HepG2 (cell line): ENCODE measurements around the gene TADA1.

Source experiments
- CREB1 ChIP-seq, 2 experiments: fragments of 450-650 bp in 1 of 2; IDR thresholded peaks; 2 replicates each; pipeline ENCODE4 v1.6.1; 2016 to 2017; ENCODE audit warnings: control low read depth in 1 of 2, mild to moderate bottlenecking in 1 of 2, missing compliant biosample characterization in 1 of 2, missing genetic modification characterization in 1 of 2
- NFIB ChIP-seq: sonication (generic); formaldehyde crosslinking; IDR thresholded peaks from 2 replicates; pipeline ENCODE4 v1.9.0; 2021; ENCODE audit warnings: missing genetic modification reagents, mild to moderate bottlenecking, borderline replicate concordance
- PAX8 ChIP-seq: sonication (generic); formaldehyde crosslinking; IDR thresholded peaks from 2 replicates; pipeline ENCODE4 v1.8.0; 2022; ENCODE audit warnings: mild to moderate bottlenecking, missing genetic modification reagents, borderline replicate concordance
- SALL1 ChIP-seq: sonication (generic); formaldehyde crosslinking; IDR thresholded peaks from 2 replicates; pipeline ENCODE4 v1.8.0; 2022; ENCODE audit warnings: mild to moderate bottlenecking, missing genetic modification reagents
- TAF15 ChIP-seq: fragments of 200-400 bp; formaldehyde crosslinking; IDR thresholded peaks from one replicate; pipeline ENCODE4 v1.6.1; 2018; ENCODE audit warnings: mild to moderate bottlenecking, low read depth, low read length; ENCODE audit not compliant: poor library complexity, severe bottlenecking
- YEATS2 ChIP-seq: sonication (generic); formaldehyde crosslinking; IDR thresholded peaks from 2 replicates; pipeline ENCODE4 v1.4.0; 2020; ENCODE audit warnings: missing genetic modification reagents, borderline replicate concordance
- ZNF839 ChIP-seq: sonication (generic); formaldehyde crosslinking; IDR thresholded peaks from 2 replicates; pipeline ENCODE4 v1.4.0; 2020; ENCODE audit warnings: missing genetic modification reagents, mild to moderate bottlenecking, borderline replicate concordance
- TF ChIP-seq, protein P1 (sequence below), 2 experiments: fragments of 450-650 bp in 1 of 2; sonication (generic) in 1 of 2; formaldehyde crosslinking in 1 of 2; IDR thresholded peaks; 2 replicates each; pipeline versions ENCODE4 v1.6.1 to v1.8.0; 2016 to 2022; ENCODE audit warnings: antibody characterized with exemption in 1 of 2, mild to moderate bottlenecking in 1 of 2, missing genetic modification reagents in 1 of 2
- TF ChIP-seq, protein P2 (sequence below): sonication (generic); formaldehyde crosslinking; IDR thresholded peaks from 2 replicates; pipeline ENCODE4 v1.5.0; 2020; ENCODE audit warnings: mild to moderate bottlenecking, missing genetic modification reagents, moderate library complexity
- TF ChIP-seq, protein P3 (sequence below): sonication (generic); formaldehyde crosslinking; IDR thresholded peaks from 2 replicates; pipeline ENCODE4 v1.4.0; 2020; ENCODE audit warnings: missing genetic modification reagents

DNA sequence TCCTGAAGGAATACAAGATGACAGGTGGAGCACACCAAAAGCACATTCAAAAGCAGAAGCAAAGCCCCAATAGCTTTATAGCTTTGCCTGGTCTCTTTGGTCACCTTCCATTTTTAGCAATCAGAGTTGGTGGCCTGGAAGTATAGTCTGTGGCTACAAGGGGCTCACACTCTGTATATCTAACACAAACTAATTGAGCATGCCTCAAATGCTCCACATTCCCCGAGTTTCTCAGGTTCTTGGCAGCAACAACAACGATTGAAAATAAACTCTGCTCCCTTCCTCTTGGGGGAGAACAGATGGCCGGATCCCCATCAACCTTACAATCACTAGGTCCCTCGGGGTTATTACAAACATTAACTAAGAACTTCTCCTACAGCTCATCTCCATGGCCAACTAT lies 24.9 kb upstream of the TADA1 start:
- TF ChIP-seq PAX8 (CRISPR knock-in tag) (no peak), NFIB (CRISPR knock-in tag) (no peak), YEATS2 (CRISPR knock-in tag) (no peak), TAF15 (no peak), CREB1 (IDR thresholded peaks at IDR 0.05) (no peak), CREB1 (CRISPR knock-in tag; IDR thresholded peaks at IDR 0.05) (no peak), ZNF839 (CRISPR knock-in tag) (no peak), SALL1 (CRISPR knock-in tag) (no peak)
- TF ChIP-seq, protein P1, sequence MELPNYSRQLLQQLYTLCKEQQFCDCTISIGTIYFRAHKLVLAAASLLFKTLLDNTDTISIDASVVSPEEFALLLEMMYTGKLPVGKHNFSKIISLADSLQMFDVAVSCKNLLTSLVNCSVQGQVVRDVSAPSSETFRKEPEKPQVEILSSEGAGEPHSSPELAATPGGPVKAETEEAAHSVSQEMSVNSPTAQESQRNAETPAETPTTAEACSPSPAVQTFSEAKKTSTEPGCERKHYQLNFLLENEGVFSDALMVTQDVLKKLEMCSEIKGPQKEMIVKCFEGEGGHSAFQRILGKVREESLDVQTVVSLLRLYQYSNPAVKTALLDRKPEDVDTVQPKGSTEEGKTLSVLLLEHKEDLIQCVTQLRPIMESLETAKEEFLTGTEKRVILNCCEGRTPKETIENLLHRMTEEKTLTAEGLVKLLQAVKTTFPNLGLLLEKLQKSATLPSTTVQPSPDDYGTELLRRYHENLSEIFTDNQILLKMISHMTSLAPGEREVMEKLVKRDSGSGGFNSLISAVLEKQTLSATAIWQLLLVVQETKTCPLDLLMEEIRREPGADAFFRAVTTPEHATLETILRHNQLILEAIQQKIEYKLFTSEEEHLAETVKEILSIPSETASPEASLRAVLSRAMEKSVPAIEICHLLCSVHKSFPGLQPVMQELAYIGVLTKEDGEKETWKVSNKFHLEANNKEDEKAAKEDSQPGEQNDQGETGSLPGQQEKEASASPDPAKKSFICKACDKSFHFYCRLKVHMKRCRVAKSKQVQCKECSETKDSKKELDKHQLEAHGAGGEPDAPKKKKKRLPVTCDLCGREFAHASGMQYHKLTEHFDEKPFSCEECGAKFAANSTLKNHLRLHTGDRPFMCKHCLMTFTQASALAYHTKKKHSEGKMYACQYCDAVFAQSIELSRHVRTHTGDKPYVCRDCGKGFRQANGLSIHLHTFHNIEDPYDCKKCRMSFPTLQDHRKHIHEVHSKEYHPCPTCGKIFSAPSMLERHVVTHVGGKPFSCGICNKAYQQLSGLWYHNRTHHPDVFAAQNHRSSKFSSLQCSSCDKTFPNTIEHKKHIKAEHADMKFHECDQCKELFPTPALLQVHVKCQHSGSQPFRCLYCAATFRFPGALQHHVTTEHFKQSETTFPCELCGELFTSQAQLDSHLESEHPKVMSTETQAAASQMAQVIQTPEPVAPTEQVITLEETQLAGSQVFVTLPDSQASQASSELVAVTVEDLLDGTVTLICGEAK (IDR thresholded peaks at IDR 0.05): no peak
- TF ChIP-seq, protein P1 (CRISPR knock-in tag; IDR thresholded peaks at IDR 0.05): no peak
- TF ChIP-seq, protein P2, sequence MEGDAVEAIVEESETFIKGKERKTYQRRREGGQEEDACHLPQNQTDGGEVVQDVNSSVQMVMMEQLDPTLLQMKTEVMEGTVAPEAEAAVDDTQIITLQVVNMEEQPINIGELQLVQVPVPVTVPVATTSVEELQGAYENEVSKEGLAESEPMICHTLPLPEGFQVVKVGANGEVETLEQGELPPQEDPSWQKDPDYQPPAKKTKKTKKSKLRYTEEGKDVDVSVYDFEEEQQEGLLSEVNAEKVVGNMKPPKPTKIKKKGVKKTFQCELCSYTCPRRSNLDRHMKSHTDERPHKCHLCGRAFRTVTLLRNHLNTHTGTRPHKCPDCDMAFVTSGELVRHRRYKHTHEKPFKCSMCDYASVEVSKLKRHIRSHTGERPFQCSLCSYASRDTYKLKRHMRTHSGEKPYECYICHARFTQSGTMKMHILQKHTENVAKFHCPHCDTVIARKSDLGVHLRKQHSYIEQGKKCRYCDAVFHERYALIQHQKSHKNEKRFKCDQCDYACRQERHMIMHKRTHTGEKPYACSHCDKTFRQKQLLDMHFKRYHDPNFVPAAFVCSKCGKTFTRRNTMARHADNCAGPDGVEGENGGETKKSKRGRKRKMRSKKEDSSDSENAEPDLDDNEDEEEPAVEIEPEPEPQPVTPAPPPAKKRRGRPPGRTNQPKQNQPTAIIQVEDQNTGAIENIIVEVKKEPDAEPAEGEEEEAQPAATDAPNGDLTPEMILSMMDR: no peak
- TF ChIP-seq, protein P3, sequence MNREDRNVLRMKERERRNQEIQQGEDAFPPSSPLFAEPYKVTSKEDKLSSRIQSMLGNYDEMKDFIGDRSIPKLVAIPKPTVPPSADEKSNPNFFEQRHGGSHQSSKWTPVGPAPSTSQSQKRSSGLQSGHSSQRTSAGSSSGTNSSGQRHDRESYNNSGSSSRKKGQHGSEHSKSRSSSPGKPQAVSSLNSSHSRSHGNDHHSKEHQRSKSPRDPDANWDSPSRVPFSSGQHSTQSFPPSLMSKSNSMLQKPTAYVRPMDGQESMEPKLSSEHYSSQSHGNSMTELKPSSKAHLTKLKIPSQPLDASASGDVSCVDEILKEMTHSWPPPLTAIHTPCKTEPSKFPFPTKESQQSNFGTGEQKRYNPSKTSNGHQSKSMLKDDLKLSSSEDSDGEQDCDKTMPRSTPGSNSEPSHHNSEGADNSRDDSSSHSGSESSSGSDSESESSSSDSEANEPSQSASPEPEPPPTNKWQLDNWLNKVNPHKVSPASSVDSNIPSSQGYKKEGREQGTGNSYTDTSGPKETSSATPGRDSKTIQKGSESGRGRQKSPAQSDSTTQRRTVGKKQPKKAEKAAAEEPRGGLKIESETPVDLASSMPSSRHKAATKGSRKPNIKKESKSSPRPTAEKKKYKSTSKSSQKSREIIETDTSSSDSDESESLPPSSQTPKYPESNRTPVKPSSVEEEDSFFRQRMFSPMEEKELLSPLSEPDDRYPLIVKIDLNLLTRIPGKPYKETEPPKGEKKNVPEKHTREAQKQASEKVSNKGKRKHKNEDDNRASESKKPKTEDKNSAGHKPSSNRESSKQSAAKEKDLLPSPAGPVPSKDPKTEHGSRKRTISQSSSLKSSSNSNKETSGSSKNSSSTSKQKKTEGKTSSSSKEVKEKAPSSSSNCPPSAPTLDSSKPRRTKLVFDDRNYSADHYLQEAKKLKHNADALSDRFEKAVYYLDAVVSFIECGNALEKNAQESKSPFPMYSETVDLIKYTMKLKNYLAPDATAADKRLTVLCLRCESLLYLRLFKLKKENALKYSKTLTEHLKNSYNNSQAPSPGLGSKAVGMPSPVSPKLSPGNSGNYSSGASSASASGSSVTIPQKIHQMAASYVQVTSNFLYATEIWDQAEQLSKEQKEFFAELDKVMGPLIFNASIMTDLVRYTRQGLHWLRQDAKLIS (CRISPR knock-in tag): no peak
